HG02885 (cell line): ENCODE results near the gene PFN2.

Experiments
- ATAC-seq: cut with Tn5 transposase; IDR thresholded peaks from one replicate; pipeline ENCODE4 v1.9.1; 2021; ENCODE audit warnings: mild to moderate bottlenecking; ENCODE audit not compliant: unreplicated experiment, poor library complexity

The PFN2 gene

GRCh38 chr3:149933858-149934257, 36.8 kb downstream of the PFN2 start:
- no peak for ATAC-seq

GRCh38 chr3:149933008-149933407, 37.7 kb downstream of the PFN2 start:
- no peak for ATAC-seq

- ATAC-seq, result no peak
Measured at GRCh38 chr3:149920119-149920518, 50.6 kb downstream of the PFN2 start.

- no peak for ATAC-seq
Measured at GRCh38 chr3:149919509-149919908, 51.2 kb downstream of the PFN2 start.

- ATAC-seq, result no peak
Measured at GRCh38 chr3:149917124-149917667, 53.5 kb downstream of the PFN2 start.
